Activated T-cell treated with anti-CD3 and anti-CD28 coated beads, Interleukin-2, amount 50 U/mL, for 48 hours (primary cell): ENCODE data around the gene ABTB1.

ENCODE experiments used
- DNase-seq, 2 experiments: peaks; one replicate each; pipeline ENCODE4 v3.0.0-alpha.2; 2020

ABTB1 gene

GRCh38 chr3:127673191-127674100 lies 694 bp downstream of the ABTB1 start:
- peak; percentile 58 to 69 for DNase-seq

GRCh38 chr3:127674101-127674721 lies 1.5 kb downstream of the ABTB1 start:
- peak in 1 of 2 experiments; percentile 20 for DNase-seq

GRCh38 chr3:127674790-127675189 lies 2.0 kb downstream of the ABTB1 start:
- peak in 1 of 2 experiments; percentile 13 for DNase-seq

GRCh38 chr3:127675651-127676391 lies 3.1 kb downstream of the ABTB1 start:
- peak in 1 of 2 experiments; percentile 10 for DNase-seq

GRCh38 chr3:127676456-127676855 lies 3.7 kb downstream of the ABTB1 start:
- DNase-seq: peak in 1 of 2 experiments; percentile 9

- DNase-seq: no peak
Observed at GRCh38 chr3:127676921-127677351, 4.2 kb downstream of the ABTB1 start.

GRCh38 chr3:127677541-127678314 lies 5.0 kb downstream of the ABTB1 start:
- peak in 1 of 2 experiments; percentile 7 for DNase-seq

- DNase-seq: peak in 1 of 2 experiments; percentile 10
Observed at GRCh38 chr3:127678315-127678599, 5.5 kb downstream of the ABTB1 start.

- peak in 1 of 2 experiments; percentile 11 for DNase-seq
Observed at GRCh38 chr3:127678611-127679533, 6.1 kb downstream of the ABTB1 start.

GRCh38 chr3:127679534-127680145 lies 6.9 kb downstream of the ABTB1 start:
- peak; percentile 12 to 15 for DNase-seq

GRCh38 chr3:127680146-127680661 lies 7.5 kb downstream of the ABTB1 start:
- DNase-seq: peak; percentile 9 to 11

- DNase-seq: peak; percentile 7 to 10
Observed at GRCh38 chr3:127680798-127681221, 8.1 kb downstream of the ABTB1 start.

- peak in 1 of 2 experiments; percentile 4 for DNase-seq
Observed at GRCh38 chr3:127682175-127682554, 9.4 kb downstream of the ABTB1 start.

GRCh38 chr3:127682561-127682960 lies 9.8 kb downstream of the ABTB1 start:
- peak; percentile 5 to 10 for DNase-seq

GRCh38 chr3:127684871-127685707 lies 12.3 kb downstream of the ABTB1 start:
- DNase-seq: no peak

GRCh38 chr3:127685708-127686511 lies 13.2 kb downstream of the ABTB1 start:
- DNase-seq: no peak

GRCh38 chr3:127686512-127686894 lies 13.8 kb downstream of the ABTB1 start:
- no peak for DNase-seq

GRCh38 chr3:127687228-127687737 lies 14.5 kb downstream of the ABTB1 start:
- DNase-seq: no peak

GRCh38 chr3:127688022-127688415 lies 15.3 kb downstream of the ABTB1 start:
- DNase-seq: no peak
